Kidney epithelial cell (primary cell): ENCODE data around the gene GNL2. TPM values are rescaled to one million over a fixed set of nuclear protein-coding genes. Genes with fewer than 3 reads are reported as not detected.
A peak's percentile ranks its signal among the peaks of the same experiment; 100 is the strongest.

Experiments used
- DNase-seq: peaks from one replicate; pipeline ENCODE4 v3.0.0-alpha.2; 2010; ENCODE audit warnings: low read depth
- H3K27me3 ChIP-seq: 2 replicates; pipeline ENCODE4 v1.6.0; 2011; ENCODE audit warnings: low read length; ENCODE audit not compliant: control insufficient read depth, insufficient read depth
- H3K36me3 ChIP-seq: 2 replicates; pipeline ENCODE4 v1.5.1; 2011; ENCODE audit warnings: low read length; ENCODE audit not compliant: control insufficient read depth, insufficient read depth
- H3K4me3 ChIP-seq: 2 replicates; pipeline ENCODE4 v1.5.1; 2011; ENCODE audit warnings: low read depth, mild to moderate bottlenecking, control low read depth, low read length
- CTCF ChIP-seq: IDR thresholded peaks from 2 replicates; pipeline ENCODE4 v1.5.1; 2011; ENCODE audit warnings: mild to moderate bottlenecking, moderate library complexity, low read length, control low read depth, inconsistent platforms; ENCODE audit not compliant: insufficient read depth, poor library complexity, severe bottlenecking
- total RNA-seq: library from RNA; depleted of rRNA; stranded (reverse); fragments of >200 nt; gene quantifications from 2 replicates; pipeline ENCODE4 v1.2.3, GENCODE V29; 2015

The GNL2 gene
- total RNA-seq, 1 donor from 2014 or later, result 52.6 TPM

DNA sequence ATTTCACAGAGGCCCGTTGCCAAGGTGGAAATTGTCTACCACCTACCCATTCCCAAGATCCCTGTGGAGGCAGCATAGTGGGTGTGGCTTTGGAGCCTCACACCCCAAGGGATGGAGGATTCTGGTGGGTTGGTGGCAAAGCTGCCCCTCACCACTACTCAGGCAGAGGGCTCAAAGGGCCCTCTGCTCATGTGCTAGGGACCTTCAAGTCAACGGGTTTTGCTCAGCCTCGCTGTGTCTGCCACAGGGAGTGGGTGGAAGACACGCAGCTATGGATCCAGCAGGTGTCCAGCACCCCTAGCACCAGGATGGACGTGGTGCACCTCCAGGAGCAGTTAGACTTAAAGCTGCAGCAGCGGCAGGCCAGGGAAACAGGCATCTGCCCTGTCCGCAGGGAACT lies 36.7 kb downstream of the GNL2 start:
- H3K36me3 ChIP-seq, result peaks cover 1% of the 10 kb centered on the region
- TF ChIP-seq CTCF, result no peak
- no peak for DNase-seq
- H3K27me3 ChIP-seq, result no peaks in the 10 kb centered on the region
- H3K4me3 ChIP-seq, result no peak overlapping the region

DNA sequence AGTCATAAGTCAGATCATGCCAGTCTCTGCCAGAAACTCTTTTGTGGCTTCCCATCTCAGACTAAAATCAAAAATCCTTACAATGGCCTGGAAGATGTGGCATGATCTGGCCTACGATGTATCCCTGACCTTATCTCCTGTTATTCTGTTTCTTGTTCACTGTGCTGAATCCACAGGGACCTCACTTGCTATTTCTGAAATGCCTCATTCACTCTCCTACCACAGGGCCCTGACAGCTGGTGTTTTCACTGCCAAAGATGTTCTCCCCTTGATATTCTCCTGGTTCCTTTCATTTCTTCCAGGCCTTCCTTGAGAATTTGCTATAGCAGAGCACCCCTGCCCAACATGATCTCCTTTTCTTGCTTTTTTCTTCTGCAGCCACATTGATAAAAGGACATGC lies 37.3 kb downstream of the GNL2 start:
- Histone ChIP-seq H3K36me3 (peaks cover 1% of the 10 kb centered on the region), H3K27me3 (no peaks in the 10 kb centered on the region), H3K4me3 (no peak overlapping the region)
- TF ChIP-seq CTCF, result no peak
- no peak for DNase-seq

GRCh38 chr1:37557402-37557801 lies 38.3 kb downstream of the GNL2 start:
- TF ChIP-seq CTCF, result no peak
- Histone ChIP-seq H3K4me3 (peak overlapping the region; percentile 53), H3K36me3 (peaks cover 1% of the 10 kb centered on the region), H3K27me3 (no peaks in the 10 kb centered on the region)
- no peak for DNase-seq

DNA sequence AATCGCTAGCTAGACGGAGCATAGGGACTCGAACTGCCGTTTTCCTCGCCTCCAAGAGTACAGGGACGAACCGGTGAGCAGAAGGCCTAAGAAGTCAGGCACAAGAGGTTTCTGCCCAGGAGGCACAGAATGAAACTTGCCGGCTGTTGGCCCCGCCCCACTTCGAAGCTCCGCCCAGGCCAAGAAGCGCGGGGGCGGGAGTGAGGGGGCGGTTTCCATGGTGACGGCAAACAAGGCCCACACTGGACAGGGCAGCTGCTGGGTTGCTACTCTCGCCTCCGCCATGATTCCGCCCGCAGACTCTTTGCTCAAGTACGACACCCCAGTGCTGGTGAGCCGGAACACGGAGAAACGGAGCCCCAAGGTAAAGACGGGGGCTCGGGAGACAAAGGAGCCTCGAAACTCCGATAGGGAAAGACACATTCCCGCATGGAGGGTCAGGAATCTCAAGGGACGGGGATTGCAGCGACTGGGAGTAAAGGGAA lies 39.0 kb downstream of the GNL2 start, which contains the start of gene DNALI1:
Gene DNALI1 (plus strand): TSS at position 229 of the 485 bp plus-strand sequence. CDS start 55 bp downstream, at position 284.
- DNase-seq, result peak; percentile 48
- peaks cover 1% of the 10 kb centered on the region for H3K36me3 ChIP-seq
- no peak for TF ChIP-seq CTCF
- no peaks in the 10 kb centered on the region for H3K27me3 ChIP-seq
- H3K4me3 ChIP-seq, result peak within 1 kb of the TSS; percentile 53

DNA sequence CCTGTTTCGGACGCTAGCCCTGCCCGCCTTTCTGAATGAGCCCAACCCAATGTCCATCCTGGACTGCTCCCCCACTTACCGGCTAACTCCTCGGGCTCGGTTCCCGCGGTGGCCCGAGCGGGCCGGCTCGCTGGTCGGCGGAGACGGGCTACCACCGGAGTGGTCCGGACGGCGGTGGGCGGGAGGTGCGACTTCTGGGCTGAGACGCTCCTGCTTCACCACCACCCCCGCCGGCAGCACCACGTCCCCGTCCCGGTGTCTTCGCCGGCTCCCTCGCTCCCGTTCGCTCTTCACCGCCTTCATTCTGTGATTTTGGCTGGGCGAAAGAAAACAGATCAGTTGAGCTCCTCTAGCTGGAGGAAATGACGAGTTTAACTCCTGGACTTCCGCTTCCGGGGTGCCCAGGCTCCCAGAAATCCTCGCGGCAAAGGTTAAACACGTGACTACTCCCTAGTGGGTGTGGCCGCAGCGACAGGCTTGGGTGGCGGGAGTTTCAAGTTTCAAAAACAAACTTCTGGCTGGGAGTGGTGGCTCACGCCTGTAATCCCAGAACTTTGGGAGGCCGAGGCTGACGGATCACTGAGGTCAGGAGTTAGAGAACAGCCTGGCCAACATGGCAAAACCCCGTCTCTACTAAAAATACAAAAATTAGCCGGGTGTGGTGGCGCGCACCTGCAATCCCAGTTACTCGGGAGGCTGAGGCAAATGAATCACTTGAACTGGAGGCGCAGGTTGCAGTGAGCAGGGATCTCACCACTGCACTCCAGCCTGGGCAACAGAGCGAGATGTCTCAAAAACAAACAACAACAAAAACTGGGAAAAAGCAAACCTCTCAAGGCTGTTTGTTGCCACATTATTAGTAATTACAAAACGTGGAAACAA lies 41.6 kb downstream of the GNL2 start, which contains the start of gene SNIP1:
Gene SNIP1 (minus strand): TSS at position 367 of the 882 bp plus-strand sequence. CDS start 64 bp downstream, at position 303.
- DNase-seq, result peak; percentile 80
- TF ChIP-seq CTCF, result no peak
- no peaks in the 10 kb centered on the region for H3K36me3 ChIP-seq
- H3K27me3 ChIP-seq, result no peaks in the 10 kb centered on the region
- peak within 1 kb of the TSS; percentile 100 for H3K4me3 ChIP-seq

GRCh38 chr1:37553598-37553926 lies 42.2 kb downstream of the GNL2 start:
- DNase-seq, result no peak
- Histone ChIP-seq H3K36me3 (no peaks in the 10 kb centered on the region), H3K4me3 (peak overlapping the region; percentile 100), H3K27me3 (no peaks in the 10 kb centered on the region)
- TF ChIP-seq CTCF, result no peak
